Mesothelial cell of epicardium (in vitro differentiated cells): ENCODE measurements around the gene AK9. TPM values are rescaled to one million over a fixed set of nuclear protein-coding genes. Genes with fewer than 3 reads are reported as not detected.

Experiments used
- DNase-seq, 2 experiments: peaks; one replicate each; pipeline ENCODE4 v3.0.0; 2021; ENCODE audit warnings: low spot score in 2 of 2; ENCODE audit not compliant: unreplicated experiment in 2 of 2
- H3K27ac Mint-ChIP-seq: 2 replicates; pipeline ENCODE4 v1.8.0; 2021; ENCODE audit warnings: mixed read lengths
- H3K27me3 Mint-ChIP-seq: 2 replicates; pipeline ENCODE4 v1.8.0; 2021; ENCODE audit warnings: low read depth, mixed read lengths
- H3K36me3 Mint-ChIP-seq: 2 replicates; pipeline ENCODE4 v1.8.0; 2021; ENCODE audit warnings: mixed read lengths
- H3K4me1 Mint-ChIP-seq: 2 replicates; pipeline ENCODE4 v1.8.0; 2021; ENCODE audit warnings: mixed read lengths
- H3K4me3 Mint-ChIP-seq: 2 replicates; pipeline ENCODE4 v1.8.0; 2021; ENCODE audit warnings: mild to moderate bottlenecking, moderate library complexity, mixed read lengths
- H3K9me3 Mint-ChIP-seq: 2 replicates; pipeline ENCODE4 v1.8.0; 2021; ENCODE audit warnings: mixed read lengths
- CTCF ChIP-seq: fragments of 200-600 bp; sonication (generic); IDR thresholded peaks from one replicate; pipeline ENCODE4 v1.5.0; 2021; ENCODE audit warnings: antibody characterized with exemption; ENCODE audit not compliant: unreplicated experiment
- total RNA-seq: library from RNA; stranded (reverse); gene quantifications from 3 replicates; pipeline ENCODE4 v1.2.1, GENCODE V29; 2021

The AK9 gene
- total RNA-seq, 1 donor from 2014 or later = 6.7 TPM

GRCh38 chr6:109458774-109459531 is 232.0 kb downstream of the AK9 start:
- Mint-ChIP-seq H3K27ac (no peak overlapping the region), H3K27me3 (peaks cover 23% of the 10 kb centered on the region), H3K9me3 (no peaks in the 10 kb centered on the region), H3K4me3 (no peak overlapping the region), H3K4me1 (peaks cover 8% of the 10 kb centered on the region), H3K36me3 (peaks cover 16% of the 10 kb centered on the region)
- no peak for DNase-seq
- TF ChIP-seq CTCF = no peak

- peaks cover 14% of the 10 kb centered on the region for H3K36me3 Mint-ChIP-seq
- H3K27ac Mint-ChIP-seq = no peak overlapping the region
- H3K4me3 Mint-ChIP-seq = peak overlapping the region; percentile 5
- H3K4me1 Mint-ChIP-seq = peaks cover 8% of the 10 kb centered on the region
- peaks cover 23% of the 10 kb centered on the region for H3K27me3 Mint-ChIP-seq
- DNase-seq = no peak
- TF ChIP-seq CTCF = no peak
- no peaks in the 10 kb centered on the region for H3K9me3 Mint-ChIP-seq
Observed at GRCh38 chr6:109457562-109457996, 233.4 kb downstream of the AK9 start.

GRCh38 chr6:109456710-109457561 is 234.1 kb downstream of the AK9 start:
- Mint-ChIP-seq H3K27ac (no peak overlapping the region), H3K36me3 (peaks cover 8% of the 10 kb centered on the region), H3K4me1 (peaks cover 8% of the 10 kb centered on the region), H3K4me3 (peak overlapping the region; percentile 64), H3K9me3 (no peaks in the 10 kb centered on the region), H3K27me3 (peaks cover 23% of the 10 kb centered on the region)
- no peak for DNase-seq
- TF ChIP-seq CTCF = no peak

- Mint-ChIP-seq H3K4me1 (peaks cover 8% of the 10 kb centered on the region), H3K27ac (no peak overlapping the region), H3K27me3 (peaks cover 23% of the 10 kb centered on the region), H3K9me3 (no peaks in the 10 kb centered on the region), H3K4me3 (peak overlapping the region; percentile 64), H3K36me3 (peaks cover 3% of the 10 kb centered on the region)
- no peak for TF ChIP-seq CTCF
- no peak for DNase-seq
Observed at GRCh38 chr6:109456111-109456583, 234.9 kb downstream of the AK9 start.

GRCh38 chr6:109455437-109456110 is 235.4 kb downstream of the AK9 start, which contains the start of gene MICAL1:
TSS of gene MICAL1 (minus strand) at chr6:109455772. CDS start at chr6:109454196, 1,576 bp downstream.
- DNase-seq = peak in 1 of 2 experiments; percentile 64
- Mint-ChIP-seq H3K27me3 (peaks cover 23% of the 10 kb centered on the region), H3K4me1 (peaks cover 8% of the 10 kb centered on the region), H3K9me3 (no peaks in the 10 kb centered on the region), H3K36me3 (no peaks in the 10 kb centered on the region), H3K27ac (peak within 1 kb of the TSS; percentile 43), H3K4me3 (peak within 1 kb of the TSS; percentile 91)
- TF ChIP-seq CTCF = no peak
